Chondrocyte (in vitro differentiated cells): ENCODE data around the gene GALNT2. TPM values are rescaled to one million over a fixed set of nuclear protein-coding genes. Genes with fewer than 3 reads are reported as not detected.

Experiments
- DNase-seq: peaks from one replicate; pipeline ENCODE4 v3.0.0; 2021; ENCODE audit warnings: mixed read lengths, low spot score
- H3K27ac Mint-ChIP-seq: one replicate; pipeline ENCODE4 v1.8.0; 2021; ENCODE audit warnings: mild to moderate bottlenecking, moderate library complexity, mixed read lengths; ENCODE audit not compliant: unreplicated experiment
- H3K27me3 Mint-ChIP-seq: 2 replicates; pipeline ENCODE4 v1.8.0; 2021; ENCODE audit warnings: low read depth, mixed read lengths
- H3K36me3 Mint-ChIP-seq: 2 replicates; pipeline ENCODE4 v1.8.0; 2021; ENCODE audit warnings: low read depth, mixed read lengths
- H3K4me1 Mint-ChIP-seq: 2 replicates; pipeline ENCODE4 v1.8.0; 2021; ENCODE audit warnings: low read depth, mild to moderate bottlenecking, mixed read lengths
- H3K4me3 Mint-ChIP-seq: one replicate; pipeline ENCODE4 v1.8.0; 2021; ENCODE audit warnings: mild to moderate bottlenecking, moderate library complexity, mixed read lengths; ENCODE audit not compliant: unreplicated experiment
- H3K9me3 Mint-ChIP-seq: 2 replicates; pipeline ENCODE4 v1.8.0; 2021; ENCODE audit warnings: low read depth, mixed read lengths
- total RNA-seq: library from RNA; stranded (reverse); gene quantifications from 3 replicates; pipeline ENCODE4 v1.2.1, GENCODE V29; 2021
- TF ChIP-seq, protein P1 (sequence below): fragments of 200-600 bp; sonication (generic); IDR thresholded peaks from 2 replicates; pipeline ENCODE4 v1.5.0; 2021; ENCODE audit warnings: antibody characterized with exemption, mild to moderate bottlenecking, moderate library complexity

GALNT2 gene
- total RNA-seq, 1 donor from 2014 or later: 223 TPM

DNA sequence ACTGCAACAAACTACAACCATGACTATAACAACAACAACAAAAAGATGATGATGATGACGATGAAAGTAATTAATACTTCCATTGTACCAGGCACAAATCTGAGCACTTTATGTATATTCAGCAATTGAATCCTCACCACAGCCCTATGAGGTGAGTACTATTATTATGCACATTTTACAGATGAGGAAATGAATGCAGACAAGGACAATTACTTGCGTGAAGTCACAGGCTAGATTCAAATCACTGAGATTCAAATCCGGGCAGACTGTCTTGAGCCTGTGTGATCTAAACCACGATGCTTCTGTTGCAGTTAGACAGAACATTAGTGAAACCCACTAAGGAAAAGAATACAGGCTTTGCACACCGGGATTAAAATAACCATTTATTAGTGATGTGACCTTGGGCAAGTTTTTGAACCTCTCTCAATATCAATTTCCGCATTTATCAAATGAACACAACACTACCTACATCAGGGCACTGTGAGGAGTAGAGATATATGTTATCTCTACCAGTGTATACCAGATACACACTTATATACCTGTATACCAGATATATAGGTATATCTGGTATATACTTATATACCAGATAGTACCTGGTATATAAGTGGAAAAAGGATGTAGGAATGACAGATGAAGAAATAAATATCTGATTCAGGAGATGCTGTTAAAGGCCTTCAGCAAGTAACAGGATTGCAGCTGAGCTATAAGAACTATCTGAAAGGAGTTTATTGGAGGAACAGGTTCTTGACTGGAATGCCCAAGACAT, 34.3 kb upstream of the GALNT2 start:
- H3K36me3 Mint-ChIP-seq: peaks cover 2% of the 10 kb centered on the region
- TF ChIP-seq, protein P1, sequence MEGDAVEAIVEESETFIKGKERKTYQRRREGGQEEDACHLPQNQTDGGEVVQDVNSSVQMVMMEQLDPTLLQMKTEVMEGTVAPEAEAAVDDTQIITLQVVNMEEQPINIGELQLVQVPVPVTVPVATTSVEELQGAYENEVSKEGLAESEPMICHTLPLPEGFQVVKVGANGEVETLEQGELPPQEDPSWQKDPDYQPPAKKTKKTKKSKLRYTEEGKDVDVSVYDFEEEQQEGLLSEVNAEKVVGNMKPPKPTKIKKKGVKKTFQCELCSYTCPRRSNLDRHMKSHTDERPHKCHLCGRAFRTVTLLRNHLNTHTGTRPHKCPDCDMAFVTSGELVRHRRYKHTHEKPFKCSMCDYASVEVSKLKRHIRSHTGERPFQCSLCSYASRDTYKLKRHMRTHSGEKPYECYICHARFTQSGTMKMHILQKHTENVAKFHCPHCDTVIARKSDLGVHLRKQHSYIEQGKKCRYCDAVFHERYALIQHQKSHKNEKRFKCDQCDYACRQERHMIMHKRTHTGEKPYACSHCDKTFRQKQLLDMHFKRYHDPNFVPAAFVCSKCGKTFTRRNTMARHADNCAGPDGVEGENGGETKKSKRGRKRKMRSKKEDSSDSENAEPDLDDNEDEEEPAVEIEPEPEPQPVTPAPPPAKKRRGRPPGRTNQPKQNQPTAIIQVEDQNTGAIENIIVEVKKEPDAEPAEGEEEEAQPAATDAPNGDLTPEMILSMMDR: no peak

DNA sequence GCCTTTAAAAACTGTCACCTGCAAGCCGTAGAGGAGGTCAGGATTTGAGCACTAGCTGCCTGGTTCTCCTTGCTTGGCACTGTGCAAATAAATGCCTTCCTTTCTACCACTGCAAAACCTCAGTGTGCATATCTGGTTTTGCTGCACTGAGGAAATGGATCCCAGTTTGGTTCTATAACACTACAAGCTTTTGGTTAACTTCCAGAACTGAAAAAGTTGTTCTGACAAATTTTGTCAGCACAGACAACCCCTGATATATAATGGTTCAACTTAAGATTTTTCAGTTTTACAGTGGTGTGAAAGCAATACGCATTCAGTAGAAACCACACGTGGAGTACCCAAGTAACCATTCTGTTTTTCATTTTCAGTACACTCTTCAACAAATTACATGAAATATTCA, 29.8 kb upstream of the GALNT2 start:
- H3K4me3 Mint-ChIP-seq: no peak overlapping the region
- no peak for DNase-seq
- peaks cover 3% of the 10 kb centered on the region for H3K36me3 Mint-ChIP-seq
- no peak overlapping the region for H3K27ac Mint-ChIP-seq
- H3K4me1 Mint-ChIP-seq: no peaks in the 10 kb centered on the region
- no peaks in the 10 kb centered on the region for H3K27me3 Mint-ChIP-seq
- peaks cover 11% of the 10 kb centered on the region for H3K9me3 Mint-ChIP-seq
- TF ChIP-seq, protein P1: no peak

More for the DNA sequence above, 34.3 kb upstream of the GALNT2 start:
- H3K9me3 Mint-ChIP-seq: peaks cover 16% of the 10 kb centered on the region
- H3K4me3 Mint-ChIP-seq: no peak overlapping the region
- no peak overlapping the region for H3K27ac Mint-ChIP-seq
- H3K27me3 Mint-ChIP-seq: no peaks in the 10 kb centered on the region
- H3K4me1 Mint-ChIP-seq: no peaks in the 10 kb centered on the region
- no peak for DNase-seq

DNA sequence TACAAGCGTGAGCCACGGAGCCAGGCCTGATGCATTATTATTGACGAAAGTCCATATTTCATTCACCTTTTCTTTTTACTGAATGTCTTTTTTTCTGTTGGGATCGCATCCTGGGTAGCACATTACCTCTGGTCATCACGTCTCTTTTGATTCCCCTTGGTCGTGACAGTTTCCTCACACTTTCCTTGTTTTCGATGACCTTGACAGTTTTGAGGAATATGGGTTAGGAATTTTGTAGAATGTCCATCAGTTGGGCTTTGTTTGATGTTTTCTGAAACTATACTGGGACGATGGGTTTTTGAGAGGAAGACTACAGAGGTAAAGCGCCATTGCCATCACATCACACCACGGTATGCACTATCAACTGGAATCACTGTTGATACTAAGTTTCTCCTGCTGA, 26.6 kb upstream of the GALNT2 start:
- DNase-seq: no peak
- Mint-ChIP-seq H3K36me3 (peaks cover 3% of the 10 kb centered on the region), H3K27ac (no peak overlapping the region), H3K27me3 (peaks cover 15% of the 10 kb centered on the region), H3K4me3 (no peak overlapping the region), H3K9me3 (peaks cover 7% of the 10 kb centered on the region), H3K4me1 (no peaks in the 10 kb centered on the region)
- TF ChIP-seq, protein P1: no peak

DNA sequence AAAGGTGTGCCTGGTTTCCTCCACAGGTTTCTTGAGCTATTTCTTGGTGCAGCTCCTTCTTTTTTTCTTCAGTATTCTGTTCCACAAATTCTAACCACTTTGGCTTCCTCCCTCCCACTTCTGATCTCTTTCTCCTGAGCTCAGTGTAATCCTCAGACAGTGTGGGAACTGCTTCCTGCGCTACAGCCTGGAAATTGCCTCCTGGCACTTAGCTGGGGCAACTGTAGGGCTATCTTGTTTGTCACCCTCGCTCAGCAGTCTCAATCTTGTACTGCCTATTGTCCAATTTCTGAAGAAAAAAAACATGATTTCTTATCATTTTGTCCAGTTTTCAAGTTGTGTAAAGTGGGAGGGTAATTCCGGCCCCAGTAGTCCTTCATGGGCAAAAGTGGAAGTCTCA, 24.0 kb upstream of the GALNT2 start:
- peaks cover 15% of the 10 kb centered on the region for H3K27me3 Mint-ChIP-seq
- H3K27ac Mint-ChIP-seq: no peak overlapping the region
- no peak for DNase-seq

DNA sequence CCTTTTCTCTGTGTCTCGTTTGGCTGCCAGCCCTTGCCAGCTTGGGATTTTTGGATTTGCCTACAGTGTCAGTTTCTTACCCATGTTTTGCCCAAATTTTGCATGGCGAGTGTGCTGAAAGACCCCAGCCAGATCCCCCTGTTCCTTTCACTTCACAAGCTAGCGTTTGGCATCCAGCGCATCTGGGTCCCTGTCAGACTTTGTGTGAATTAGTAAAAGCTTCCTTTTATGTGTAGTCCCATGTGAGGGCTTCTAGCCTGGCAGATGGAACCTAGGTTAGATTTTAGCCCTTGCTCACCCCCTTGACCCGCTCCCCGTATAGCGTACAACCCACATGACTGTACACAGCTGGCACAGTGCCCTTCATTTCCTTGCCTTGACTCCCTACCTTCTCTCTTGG, 22.3 kb upstream of the GALNT2 start:
- Mint-ChIP-seq H3K27ac (no peak overlapping the region), H3K4me1 (no peaks in the 10 kb centered on the region), H3K36me3 (peaks cover 2% of the 10 kb centered on the region), H3K4me3 (no peak overlapping the region), H3K27me3 (peaks cover 19% of the 10 kb centered on the region), H3K9me3 (no peaks in the 10 kb centered on the region)
- no peak for DNase-seq
- TF ChIP-seq, protein P1: no peak

More for the DNA sequence above, 24.0 kb upstream of the GALNT2 start:
- Mint-ChIP-seq H3K4me3 (no peak overlapping the region), H3K36me3 (peaks cover 2% of the 10 kb centered on the region), H3K4me1 (no peaks in the 10 kb centered on the region), H3K9me3 (no peaks in the 10 kb centered on the region)
- TF ChIP-seq, protein P1: no peak
